ENCODE data around the gene ZNF836.
A peak's percentile ranks its signal among the peaks of the same experiment; 100 is the strongest.

ZNF836 gene

DNA sequence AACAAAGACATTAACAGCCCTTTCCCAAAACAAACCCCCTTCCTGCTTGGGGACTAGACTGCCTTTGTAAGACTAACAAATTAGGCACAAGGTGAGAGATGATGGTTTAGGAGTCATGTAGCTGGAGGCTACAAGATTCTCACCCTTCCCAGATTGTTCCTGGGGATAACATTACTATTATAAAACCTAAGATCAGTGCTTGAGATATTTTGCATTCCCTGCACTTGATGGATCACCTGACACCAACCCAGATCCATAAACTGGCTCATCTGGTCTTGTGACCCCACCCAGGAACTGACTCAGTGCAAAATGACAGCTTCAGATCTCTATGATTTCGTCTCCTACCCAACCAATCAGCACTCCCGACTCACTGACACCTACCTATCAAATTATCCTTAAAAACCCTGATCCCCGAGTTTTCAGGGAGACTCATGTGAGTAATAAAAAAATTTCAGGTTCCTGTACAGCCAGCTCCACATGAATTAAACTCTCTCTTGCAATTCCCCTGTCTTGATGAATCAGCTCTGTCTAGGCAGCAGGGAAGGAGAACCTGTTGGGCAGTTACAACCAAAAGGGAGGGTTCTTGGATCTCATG, 29.3 kb downstream of the ZNF836 start:
- Histone ChIP-seq H3K27ac (ENCODE audit: low read depth, low read length) (no peak overlapping the region), H3K4me1 (ENCODE audit: control insufficient read depth in 5 of 5, insufficient read depth in 5 of 5, low read length in 5 of 5) (peaks cover 5 to 23% (median 22%) of the 10 kb centered on the region in 5 donors), H3K4me3 (ENCODE audit: low read depth in 1 of 5, low read length in 5 of 5) (no peak overlapping the region), H3K27me3 (ENCODE audit: control insufficient read depth in 5 of 5, insufficient read depth in 4 of 5, low read length in 5 of 5) (no peaks in the 10 kb centered on the region), H3K9ac (ENCODE audit: low read length in 5 of 5) (no peak overlapping the region), H3K36me3 (ENCODE audit: control insufficient read depth in 5 of 5, insufficient read depth in 5 of 5, low read length in 5 of 5) (no peaks in the 10 kb centered on the region), H3K9me3 (ENCODE audit: control insufficient read depth in 5 of 5, low read length in 5 of 5) (no peaks in the 10 kb centered on the region)

DNA sequence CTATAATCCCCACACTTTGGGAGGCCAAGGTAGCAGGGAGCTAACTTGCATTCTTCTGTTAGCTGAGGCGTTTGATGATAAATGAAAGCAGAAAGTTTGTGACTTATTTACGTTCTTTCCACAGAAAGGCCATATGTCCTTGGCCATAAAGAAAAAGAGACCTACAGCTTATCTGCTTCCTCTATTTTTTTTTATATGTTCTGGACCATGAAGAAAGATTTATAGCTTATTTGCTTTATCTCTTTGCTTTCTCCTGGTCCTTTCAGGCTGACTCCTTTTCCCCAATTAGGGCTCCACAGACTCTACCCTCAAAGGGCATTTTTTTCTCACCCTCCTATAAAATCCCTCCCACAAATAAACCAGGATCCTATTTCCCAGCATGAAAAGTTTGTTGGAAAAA, 30.2 kb downstream of the ZNF836 start:
- Histone ChIP-seq H3K4me1 (ENCODE audit: control insufficient read depth in 5 of 5, insufficient read depth in 5 of 5, low read length in 5 of 5) (peaks cover 5 to 23% (median 22%) of the 10 kb centered on the region in 5 donors), H3K9ac (ENCODE audit: low read length in 5 of 5) (no peak overlapping the region), H3K36me3 (ENCODE audit: control insufficient read depth in 5 of 5, insufficient read depth in 5 of 5, low read length in 5 of 5) (no peaks in the 10 kb centered on the region), H3K9me3 (ENCODE audit: control insufficient read depth in 5 of 5, low read length in 5 of 5) (no peaks in the 10 kb centered on the region), H3K27ac (ENCODE audit: low read depth, low read length) (no peak overlapping the region), H3K4me3 (ENCODE audit: low read depth in 1 of 5, low read length in 5 of 5) (no peak overlapping the region), H3K27me3 (ENCODE audit: control insufficient read depth in 5 of 5, insufficient read depth in 4 of 5, low read length in 5 of 5) (no peaks in the 10 kb centered on the region)

DNA sequence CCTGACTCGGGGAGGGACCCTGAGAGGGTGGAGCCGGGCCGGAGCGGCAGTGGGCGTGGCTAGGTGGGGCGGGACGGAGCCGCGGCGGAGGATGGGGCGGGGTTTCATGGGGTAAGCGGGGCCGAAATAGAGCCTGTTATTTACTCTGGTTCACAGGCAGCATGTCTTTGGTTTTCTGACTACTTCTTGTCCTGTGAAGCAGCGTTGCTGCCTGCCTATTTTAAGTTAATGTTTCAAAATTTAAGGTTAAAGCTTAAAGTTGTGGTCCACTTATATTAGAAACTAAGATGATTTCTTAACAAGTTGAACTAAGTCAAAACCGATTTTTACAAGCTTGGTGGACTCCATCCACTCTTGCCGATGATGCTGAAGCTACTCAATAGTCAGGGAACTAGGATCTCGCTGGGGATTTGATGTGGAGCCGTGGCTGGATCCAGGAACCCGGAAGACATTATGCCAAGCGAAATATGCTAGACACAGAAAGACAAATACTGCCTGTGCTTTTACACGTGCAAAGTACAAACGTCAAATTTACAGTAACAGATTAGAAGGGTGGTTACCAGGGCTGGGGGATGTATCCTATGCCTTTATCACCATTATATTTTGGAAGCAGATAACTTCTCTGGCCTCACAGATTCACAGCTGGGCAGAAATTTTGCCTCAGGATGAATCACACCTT, 31.2 kb downstream of the ZNF836 start:
- Histone ChIP-seq H3K4me1 (ENCODE audit: control insufficient read depth in 5 of 5, insufficient read depth in 5 of 5, low read length in 5 of 5) (peaks cover 5 to 23% (median 22%) of the 10 kb centered on the region in 5 donors), H3K9ac (ENCODE audit: low read length in 5 of 5) (peak overlapping the region in 4 of 5 donors; percentile 42 to 73 (median 65)), H3K4me3 (ENCODE audit: low read depth in 1 of 5, low read length in 5 of 5) (peak overlapping the region; percentile 23 to 100 (median 57))

DNA sequence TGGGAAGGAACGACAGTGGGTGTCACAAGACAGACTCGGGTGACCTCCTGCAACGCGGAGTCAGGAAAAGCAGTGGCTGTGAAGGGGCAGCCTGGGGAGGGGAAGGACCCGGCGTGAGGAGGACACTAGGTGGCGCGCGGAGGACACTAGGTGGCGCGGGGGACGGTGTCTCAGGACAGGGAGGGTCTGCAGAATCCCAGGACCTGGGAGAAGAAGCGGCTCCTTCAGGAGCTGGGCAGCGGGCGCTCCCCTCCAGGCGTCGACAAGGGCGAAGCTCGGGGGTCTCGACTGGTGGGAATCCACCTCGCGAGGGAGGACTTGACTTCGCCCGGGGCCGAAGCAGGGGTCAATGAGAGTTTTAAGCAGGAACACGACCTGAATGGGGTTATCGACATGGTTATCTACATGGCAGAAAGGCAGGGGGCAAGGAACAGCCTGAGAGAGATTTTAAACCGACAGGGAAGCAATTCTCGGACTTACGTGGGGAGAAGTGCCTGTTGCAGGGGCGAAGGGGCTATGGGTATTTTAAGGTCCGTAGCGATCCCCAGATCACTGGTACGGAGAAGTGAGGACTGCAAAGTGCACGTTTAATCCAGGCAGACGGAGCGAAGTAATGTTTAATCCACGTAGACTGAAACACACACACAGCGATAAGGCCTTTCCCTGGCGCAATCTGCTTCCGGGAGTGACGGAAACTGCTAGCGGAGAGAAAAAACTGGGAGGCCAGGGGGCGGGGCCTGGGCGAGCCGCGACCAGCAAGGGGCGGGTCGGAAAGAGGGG, 32.0 kb downstream of the ZNF836 start, which contains the start of gene ZNF616:
TSS of gene ZNF616 (minus strand) at position 687 of the 780 bp plus-strand sequence. CDS start 9,426 bp downstream, outside the sequence.
- H3K27me3 ChIP-seq (ENCODE audit: control insufficient read depth in 5 of 5, insufficient read depth in 4 of 5, low read length in 5 of 5) = no peaks in the 10 kb centered on the region
- H3K9me3 ChIP-seq (ENCODE audit: control insufficient read depth in 5 of 5, low read length in 5 of 5) = no peaks in the 10 kb centered on the region
- peak within 1 kb of the TSS; percentile 98 to 99 (median 99) for H3K9ac ChIP-seq (ENCODE audit: low read length in 5 of 5)
- H3K36me3 ChIP-seq (ENCODE audit: control insufficient read depth in 5 of 5, insufficient read depth in 5 of 5, low read length in 5 of 5) = peaks cover 0 to 1% (median 0%) of the 10 kb centered on the region in 5 donors
- peak within 1 kb of the TSS; percentile 99 to 100 (median 100) for H3K4me3 ChIP-seq (ENCODE audit: low read depth in 1 of 5, low read length in 5 of 5)
- peaks cover 5 to 23% (median 22%) of the 10 kb centered on the region in 5 donors for H3K4me1 ChIP-seq (ENCODE audit: control insufficient read depth in 5 of 5, insufficient read depth in 5 of 5, low read length in 5 of 5)
- peak within 1 kb of the TSS; percentile 92 for H3K27ac ChIP-seq (ENCODE audit: low read depth, low read length)

More for the DNA sequence above, 31.2 kb downstream of the ZNF836 start:
- Histone ChIP-seq H3K36me3 (ENCODE audit: control insufficient read depth in 5 of 5, insufficient read depth in 5 of 5, low read length in 5 of 5) (no peaks in the 10 kb centered on the region), H3K27me3 (ENCODE audit: control insufficient read depth in 5 of 5, insufficient read depth in 4 of 5, low read length in 5 of 5) (no peaks in the 10 kb centered on the region), H3K27ac (ENCODE audit: low read depth, low read length) (peak overlapping the region; percentile 6), H3K9me3 (ENCODE audit: control insufficient read depth in 5 of 5, low read length in 5 of 5) (no peaks in the 10 kb centered on the region)

DNA sequence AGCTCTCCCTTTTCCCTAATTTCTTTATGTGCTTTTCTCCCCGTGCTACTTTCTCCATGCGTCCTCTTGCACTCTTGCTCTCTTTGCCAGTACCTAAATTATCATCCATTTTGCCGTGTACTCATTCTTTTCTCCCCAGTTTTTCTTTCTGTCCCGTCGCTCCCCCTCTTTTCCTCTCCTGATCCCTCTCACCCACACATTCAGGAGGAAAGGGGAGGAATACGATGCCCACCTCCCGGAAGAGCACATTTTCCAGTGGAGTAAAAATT, 32.5 kb downstream of the ZNF836 start:
- H3K9me3 ChIP-seq (ENCODE audit: control insufficient read depth in 5 of 5, low read length in 5 of 5) = no peaks in the 10 kb centered on the region
- H3K27ac ChIP-seq (ENCODE audit: low read depth, low read length) = peak overlapping the region; percentile 92
- H3K9ac ChIP-seq (ENCODE audit: low read length in 5 of 5) = peak overlapping the region; percentile 69 to 99 (median 99)
- H3K4me3 ChIP-seq (ENCODE audit: low read depth in 1 of 5, low read length in 5 of 5) = peak overlapping the region; percentile 99 to 100 (median 100)
- peaks cover 5 to 23% (median 22%) of the 10 kb centered on the region in 5 donors for H3K4me1 ChIP-seq (ENCODE audit: control insufficient read depth in 5 of 5, insufficient read depth in 5 of 5, low read length in 5 of 5)
- no peaks in the 10 kb centered on the region for H3K27me3 ChIP-seq (ENCODE audit: control insufficient read depth in 5 of 5, insufficient read depth in 4 of 5, low read length in 5 of 5)
- peaks cover 0 to 4% (median 0%) of the 10 kb centered on the region in 5 donors for H3K36me3 ChIP-seq (ENCODE audit: control insufficient read depth in 5 of 5, insufficient read depth in 5 of 5, low read length in 5 of 5)

DNA sequence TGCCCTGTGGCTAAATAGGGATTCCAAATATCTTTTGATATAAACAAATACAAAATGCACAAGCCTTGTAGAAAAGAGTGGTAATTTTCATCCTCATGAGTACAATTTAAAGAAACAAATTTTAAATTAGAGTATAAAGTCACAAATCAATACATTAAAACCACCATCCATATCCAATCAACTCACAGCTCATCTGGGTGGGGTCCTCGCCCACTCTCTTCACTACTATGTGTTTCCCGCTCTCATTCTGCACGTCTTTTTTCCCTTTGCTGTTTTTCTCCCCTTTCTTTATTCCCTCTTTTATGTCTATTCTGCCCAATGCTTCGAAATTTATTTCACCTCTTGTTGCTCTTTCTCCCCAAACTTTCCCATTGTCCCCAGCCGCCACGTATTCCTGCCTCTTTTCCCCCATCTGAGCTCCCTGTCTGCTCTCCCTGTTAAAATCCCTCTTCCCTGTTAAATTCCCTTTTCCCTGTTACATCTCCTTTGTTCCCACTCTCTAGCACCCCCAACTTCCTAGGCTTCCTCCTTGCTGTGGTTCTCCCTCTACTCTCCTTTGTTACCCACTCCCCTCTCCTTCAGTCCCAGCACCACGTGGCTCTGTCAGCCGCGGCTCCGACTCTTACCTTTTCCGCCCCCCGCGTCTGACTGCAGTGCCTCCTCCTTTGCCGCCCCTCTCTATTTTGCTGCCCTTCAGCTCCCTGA, 33.0 kb downstream of the ZNF836 start:
- H3K9me3 ChIP-seq (ENCODE audit: control insufficient read depth in 5 of 5, low read length in 5 of 5) = no peaks in the 10 kb centered on the region
- peak overlapping the region; percentile 92 for H3K27ac ChIP-seq (ENCODE audit: low read depth, low read length)
- peaks cover 5 to 23% (median 22%) of the 10 kb centered on the region in 5 donors for H3K4me1 ChIP-seq (ENCODE audit: control insufficient read depth in 5 of 5, insufficient read depth in 5 of 5, low read length in 5 of 5)

DNA sequence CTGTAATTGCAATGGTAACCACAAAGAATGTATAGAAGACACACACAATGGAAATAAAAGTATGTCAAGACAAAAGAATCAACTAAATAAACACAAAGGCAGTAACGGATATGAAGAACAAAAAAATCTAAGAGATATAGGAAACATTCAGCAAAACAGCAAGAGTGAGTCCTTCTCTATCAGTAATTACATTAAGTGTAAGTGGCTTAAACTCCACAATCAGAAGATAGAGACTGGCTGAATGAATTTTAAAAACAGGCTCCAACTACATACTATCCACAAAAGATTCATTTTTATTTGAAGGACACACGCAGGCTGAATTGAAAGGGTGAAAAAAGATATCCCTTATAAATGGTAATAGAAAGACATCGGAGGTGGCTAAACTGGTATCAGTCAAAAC, 51.1 kb downstream of the ZNF836 start:
- H3K36me3 ChIP-seq (ENCODE audit: control insufficient read depth in 5 of 5, insufficient read depth in 5 of 5, low read length in 5 of 5) = peaks cover 72 to 94% (median 86%) of the 10 kb centered on the region in 5 donors
- H3K27me3 ChIP-seq (ENCODE audit: control insufficient read depth in 5 of 5, insufficient read depth in 4 of 5, low read length in 5 of 5) = no peaks in the 10 kb centered on the region
- H3K4me3 ChIP-seq (ENCODE audit: low read depth in 1 of 5, low read length in 5 of 5) = peak overlapping the region; percentile 3 to 66 (median 28)
- H3K27ac ChIP-seq (ENCODE audit: low read depth, low read length) = no peak overlapping the region
- H3K4me1 ChIP-seq (ENCODE audit: control insufficient read depth in 5 of 5, insufficient read depth in 5 of 5, low read length in 5 of 5) = no peaks in the 10 kb centered on the region
- H3K9ac ChIP-seq (ENCODE audit: low read length in 5 of 5) = no peak overlapping the region
- peaks cover 54 to 96% (median 77%) of the 10 kb centered on the region in 5 donors for H3K9me3 ChIP-seq (ENCODE audit: control insufficient read depth in 5 of 5, low read length in 5 of 5)

More for the DNA sequence above, 33.0 kb downstream of the ZNF836 start:
- Histone ChIP-seq H3K4me3 (ENCODE audit: low read depth in 1 of 5, low read length in 5 of 5) (peak overlapping the region; percentile 99 to 100 (median 100)), H3K36me3 (ENCODE audit: control insufficient read depth in 5 of 5, insufficient read depth in 5 of 5, low read length in 5 of 5) (peaks cover 0 to 4% (median 0%) of the 10 kb centered on the region in 5 donors), H3K9ac (ENCODE audit: low read length in 5 of 5) (peak overlapping the region; percentile 69 to 99 (median 99)), H3K27me3 (ENCODE audit: control insufficient read depth in 5 of 5, insufficient read depth in 4 of 5, low read length in 5 of 5) (no peaks in the 10 kb centered on the region)

DNA sequence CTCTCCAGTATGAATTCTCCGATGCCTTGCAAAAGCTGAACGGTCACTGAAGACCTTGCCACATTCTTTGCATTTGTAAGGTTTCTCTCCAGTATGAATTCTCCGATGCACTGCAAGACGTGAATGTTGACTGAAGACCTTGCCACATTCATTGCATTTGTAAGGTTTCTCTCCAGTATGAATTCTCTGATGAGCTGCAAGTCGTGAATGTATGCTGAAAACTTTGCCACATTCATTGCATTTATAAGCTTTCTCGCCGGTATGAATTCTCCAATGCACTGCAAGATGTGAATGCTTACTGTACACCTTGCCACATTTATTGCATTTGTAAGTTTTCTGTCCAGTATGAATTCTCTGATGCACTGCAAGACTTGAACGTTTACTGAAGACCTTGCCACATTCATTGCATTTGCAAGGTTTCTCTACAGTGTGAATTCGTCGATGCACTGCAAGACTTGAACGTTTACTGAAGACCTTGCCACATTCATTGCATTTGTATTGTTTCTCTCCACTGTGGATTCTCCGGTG, 55.8 kb downstream of the ZNF836 start:
- peaks cover 83 to 100% (median 98%) of the 10 kb centered on the region in 5 donors for H3K9me3 ChIP-seq (ENCODE audit: control insufficient read depth in 5 of 5, low read length in 5 of 5)
- H3K36me3 ChIP-seq (ENCODE audit: control insufficient read depth in 5 of 5, insufficient read depth in 5 of 5, low read length in 5 of 5) = peaks cover 44 to 57% (median 52%) of the 10 kb centered on the region in 5 donors
- H3K27ac ChIP-seq (ENCODE audit: low read depth, low read length) = no peak overlapping the region
- no peaks in the 10 kb centered on the region for H3K4me1 ChIP-seq (ENCODE audit: control insufficient read depth in 5 of 5, insufficient read depth in 5 of 5, low read length in 5 of 5)
- H3K27me3 ChIP-seq (ENCODE audit: control insufficient read depth in 5 of 5, insufficient read depth in 4 of 5, low read length in 5 of 5) = no peaks in the 10 kb centered on the region
- peak overlapping the region; percentile 45 to 66 (median 48) for H3K4me3 ChIP-seq (ENCODE audit: low read depth in 1 of 5, low read length in 5 of 5)
- no peak overlapping the region for H3K9ac ChIP-seq (ENCODE audit: low read length in 5 of 5)

DNA sequence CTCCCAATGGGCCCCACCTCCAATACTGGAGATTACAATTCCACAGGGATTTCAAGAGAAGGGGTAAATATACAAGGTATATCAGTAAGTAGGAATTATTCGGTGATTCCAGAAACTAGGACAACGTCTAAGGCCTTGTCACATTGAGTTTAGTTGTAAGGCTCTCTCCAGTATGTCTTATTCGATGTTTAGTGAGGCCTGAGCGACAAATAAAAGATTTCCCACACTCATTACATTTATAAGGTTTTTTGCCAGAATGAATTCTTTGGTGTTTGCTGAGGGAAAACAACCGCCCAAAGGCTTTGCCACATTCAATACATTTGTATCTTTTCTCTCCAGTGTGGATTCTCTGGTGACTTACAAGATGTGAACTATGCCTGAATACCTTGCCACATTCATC, 56.7 kb downstream of the ZNF836 start:
- H3K9ac ChIP-seq (ENCODE audit: low read length in 5 of 5) = no peak overlapping the region
- H3K27ac ChIP-seq (ENCODE audit: low read depth, low read length) = no peak overlapping the region
- H3K9me3 ChIP-seq (ENCODE audit: control insufficient read depth in 5 of 5, low read length in 5 of 5) = peaks cover 79 to 99% (median 97%) of the 10 kb centered on the region in 5 donors
- no peaks in the 10 kb centered on the region for H3K4me1 ChIP-seq (ENCODE audit: control insufficient read depth in 5 of 5, insufficient read depth in 5 of 5, low read length in 5 of 5)
- no peaks in the 10 kb centered on the region for H3K27me3 ChIP-seq (ENCODE audit: control insufficient read depth in 5 of 5, insufficient read depth in 4 of 5, low read length in 5 of 5)
- peak overlapping the region; percentile 45 to 66 (median 48) for H3K4me3 ChIP-seq (ENCODE audit: low read depth in 1 of 5, low read length in 5 of 5)
- peaks cover 36 to 48% (median 43%) of the 10 kb centered on the region in 5 donors for H3K36me3 ChIP-seq (ENCODE audit: control insufficient read depth in 5 of 5, insufficient read depth in 5 of 5, low read length in 5 of 5)
